Measurements from ENCODE around the gene RYR2.

DNA sequence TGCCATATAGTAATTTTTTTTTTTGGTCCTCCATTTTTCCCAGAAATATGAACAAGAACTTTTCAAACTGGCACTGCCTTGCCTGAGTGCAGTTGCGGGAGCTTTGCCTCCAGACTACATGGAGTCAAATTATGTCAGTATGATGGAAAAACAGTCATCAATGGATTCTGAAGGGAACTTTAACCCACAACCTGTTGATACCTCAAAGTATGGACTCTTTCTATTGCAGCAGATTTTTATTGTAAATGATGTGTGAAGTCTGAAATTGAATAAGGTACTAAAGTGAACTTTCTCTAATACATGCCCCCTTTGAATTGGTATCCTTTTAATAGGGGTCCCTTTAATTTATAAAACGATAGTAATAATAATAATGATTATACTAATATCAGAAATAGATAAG lies 613.8 kb downstream of the RYR2 start:
- TF ChIP-seq, protein P1, sequence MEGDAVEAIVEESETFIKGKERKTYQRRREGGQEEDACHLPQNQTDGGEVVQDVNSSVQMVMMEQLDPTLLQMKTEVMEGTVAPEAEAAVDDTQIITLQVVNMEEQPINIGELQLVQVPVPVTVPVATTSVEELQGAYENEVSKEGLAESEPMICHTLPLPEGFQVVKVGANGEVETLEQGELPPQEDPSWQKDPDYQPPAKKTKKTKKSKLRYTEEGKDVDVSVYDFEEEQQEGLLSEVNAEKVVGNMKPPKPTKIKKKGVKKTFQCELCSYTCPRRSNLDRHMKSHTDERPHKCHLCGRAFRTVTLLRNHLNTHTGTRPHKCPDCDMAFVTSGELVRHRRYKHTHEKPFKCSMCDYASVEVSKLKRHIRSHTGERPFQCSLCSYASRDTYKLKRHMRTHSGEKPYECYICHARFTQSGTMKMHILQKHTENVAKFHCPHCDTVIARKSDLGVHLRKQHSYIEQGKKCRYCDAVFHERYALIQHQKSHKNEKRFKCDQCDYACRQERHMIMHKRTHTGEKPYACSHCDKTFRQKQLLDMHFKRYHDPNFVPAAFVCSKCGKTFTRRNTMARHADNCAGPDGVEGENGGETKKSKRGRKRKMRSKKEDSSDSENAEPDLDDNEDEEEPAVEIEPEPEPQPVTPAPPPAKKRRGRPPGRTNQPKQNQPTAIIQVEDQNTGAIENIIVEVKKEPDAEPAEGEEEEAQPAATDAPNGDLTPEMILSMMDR (IDR thresholded peaks at IDR 0.05; ENCODE audit: low read depth, low read length): no peak
- TF ChIP-seq EZH2phosphoT487 (IDR thresholded peaks at IDR 0.05; ENCODE audit: low read depth): no peak

Data from OCI-LY3 (cell line).